Tibial artery (tissue), 4 donors: ENCODE measurements around the gene NAALADL1.

ENCODE experiments used
- DNase-seq, 2 donors: peaks; one replicate each; pipeline ENCODE4 v3.0.0-alpha.2; 2019
- H3K27ac ChIP-seq, 2 donors: fragments of 200-600 bp; sonication (generic) in 1 of 2; 1 replicate in 1 of 2; 2 replicates in 1 of 2; pipeline ENCODE4 v1.5.1; 2018 to 2019; ENCODE audit warnings: mild to moderate bottlenecking in 1 of 2
- H3K27me3 ChIP-seq, 2 donors: fragments of 200-600 bp; sonication (generic) in 1 of 2; one replicate each; pipeline versions ENCODE4 v1.5.1 to v1.6.0; 2016 to 2019
- H3K36me3 ChIP-seq, 3 donors: fragments of 200-600 bp; sonication (generic) in 2 of 3; one replicate each; pipeline ENCODE4 v1.5.1; 2016 to 2019; ENCODE audit warnings: mild to moderate bottlenecking in 2 of 3
- H3K4me1 ChIP-seq, 4 donors: fragments of 200-600 bp; sonication (generic) in 2 of 4; 1 replicate in 3 of 4; 2 replicates in 1 of 4; pipeline ENCODE4 v1.5.1; 2016 to 2019
- H3K4me3 ChIP-seq, 2 donors: fragments of 200-600 bp; sonication (generic) in 1 of 2; 1 replicate in 1 of 2; 2 replicates in 1 of 2; pipeline ENCODE4 v1.5.1; 2018 to 2019; ENCODE audit warnings: mild to moderate bottlenecking in 2 of 2
- H3K9me3 ChIP-seq, 3 donors: fragments of 200-600 bp; sonication (generic) in 1 of 3; one replicate each; pipeline ENCODE4 v1.5.1; 2016 to 2019
- CTCF ChIP-seq, 2 experiments: fragments of 200-600 bp in 1 of 2; fragments of 450-650 bp in 1 of 2; IDR thresholded peaks; one replicate each; pipeline ENCODE4 v1.5.1; 2017 to 2019; ENCODE audit warnings: antibody characterized with exemption in 2 of 2, mild to moderate bottlenecking in 1 of 2, moderate library complexity in 1 of 2
- intact Hi-C: fragments of 100-400 bp; cut with DNase I; formaldehyde crosslinking; loops from one replicate; pipeline ENCODE4 v1.15.0; 2023; ENCODE audit warnings: low total_unique reads

NAALADL1 gene

DNA sequence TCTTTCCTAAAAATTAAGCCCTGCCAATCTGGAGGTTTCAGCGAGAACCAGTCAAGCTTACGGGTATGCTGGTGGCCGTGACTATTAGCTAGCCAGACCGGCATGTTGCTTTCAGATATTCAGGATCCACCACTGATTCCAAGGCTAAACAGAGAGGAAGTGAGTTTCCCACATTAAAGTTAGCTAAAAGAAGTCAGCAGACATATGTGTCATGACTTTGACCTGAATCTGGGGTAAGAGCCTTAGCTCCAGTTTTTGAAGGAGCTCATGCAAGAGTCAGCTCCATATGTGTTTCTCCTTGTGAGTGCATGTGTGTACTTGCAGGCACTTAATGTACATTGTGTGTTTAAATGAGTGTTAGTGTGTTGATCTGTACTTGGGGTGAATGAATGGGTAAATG is 27.1 kb upstream of the NAALADL1 start:
- no peak for DNase-seq
- no peaks in the 10 kb centered on the region for H3K9me3 ChIP-seq
- intact Hi-C loops = loop anchor here (5.0 kb wide), 1 partner anchor 58 kb away; the partner anchor contains the start of gene SNX15
- no peak overlapping the region for H3K27ac ChIP-seq
- peaks cover 25 to 46% (median 35%) of the 10 kb centered on the region in 3 donors for H3K36me3 ChIP-seq
- TF ChIP-seq CTCF (IDR thresholded peaks at IDR 0.05) = no peak
- peaks cover 0 to 21% (median 17%) of the 10 kb centered on the region in 4 donors for H3K4me1 ChIP-seq
- H3K27me3 ChIP-seq = no peaks in the 10 kb centered on the region
- no peak overlapping the region for H3K4me3 ChIP-seq

GRCh38 chr11:65084598-65085375 is 26.4 kb upstream of the NAALADL1 start:
- no peak for DNase-seq
- intact Hi-C loops = loop anchor here (5.0 kb wide), 1 partner anchor 57 kb away; the partner anchor contains the start of gene SNX15
- Histone ChIP-seq H3K27me3 (no peaks in the 10 kb centered on the region), H3K9me3 (no peaks in the 10 kb centered on the region), H3K4me3 (peak overlapping the region; percentile 67 to 70), H3K36me3 (peaks cover 25 to 44% (median 35%) of the 10 kb centered on the region in 3 donors), H3K27ac (peak overlapping the region; percentile 87 to 88), H3K4me1 (peaks cover 0 to 21% (median 17%) of the 10 kb centered on the region in 4 donors)
- TF ChIP-seq CTCF (IDR thresholded peaks at IDR 0.05) = no peak

- TF ChIP-seq CTCF (IDR thresholded peaks at IDR 0.05) = peak in 1 of 2 experiments; percentile 29
- intact Hi-C loops = no loop called here
- H3K27me3 ChIP-seq = no peaks in the 10 kb centered on the region
- H3K36me3 ChIP-seq = peaks cover 25 to 36% (median 30%) of the 10 kb centered on the region in 3 donors
- peak; percentile 93 to 97 for DNase-seq
- peak within 1 kb of the TSS; percentile 67 to 70 for H3K4me3 ChIP-seq
- peak within 1 kb of the TSS; percentile 87 to 88 for H3K27ac ChIP-seq
- H3K4me1 ChIP-seq = peaks cover 0 to 21% (median 17%) of the 10 kb centered on the region in 4 donors
- H3K9me3 ChIP-seq = no peaks in the 10 kb centered on the region
These were observed 25.7 kb upstream of the NAALADL1 start, which contains the start of the genes CDCA5 and ZFPL1 for GRCh38 chr11:65083834-65084597. CDCA5 (minus strand) TSS chr11:65084040; CDS start chr11:65083978, 62 bp downstream. ZFPL1 (plus strand) TSS chr11:65084222; CDS start chr11:65084699, 477 bp downstream.

- peaks cover 0 to 21% (median 17%) of the 10 kb centered on the region in 4 donors for H3K4me1 ChIP-seq
- H3K27me3 ChIP-seq = no peaks in the 10 kb centered on the region
- H3K9me3 ChIP-seq = no peaks in the 10 kb centered on the region
- intact Hi-C loops = no loop called here
- H3K27ac ChIP-seq = peak overlapping the region; percentile 87 to 88
- TF ChIP-seq CTCF (IDR thresholded peaks at IDR 0.05) = no peak
- peak overlapping the region; percentile 67 to 70 for H3K4me3 ChIP-seq
- H3K36me3 ChIP-seq = peaks cover 18 to 29% (median 22%) of the 10 kb centered on the region in 3 donors
- DNase-seq = no peak
These were observed 24.9 kb upstream of the NAALADL1 start for GRCh38 chr11:65083134-65083833.

DNA sequence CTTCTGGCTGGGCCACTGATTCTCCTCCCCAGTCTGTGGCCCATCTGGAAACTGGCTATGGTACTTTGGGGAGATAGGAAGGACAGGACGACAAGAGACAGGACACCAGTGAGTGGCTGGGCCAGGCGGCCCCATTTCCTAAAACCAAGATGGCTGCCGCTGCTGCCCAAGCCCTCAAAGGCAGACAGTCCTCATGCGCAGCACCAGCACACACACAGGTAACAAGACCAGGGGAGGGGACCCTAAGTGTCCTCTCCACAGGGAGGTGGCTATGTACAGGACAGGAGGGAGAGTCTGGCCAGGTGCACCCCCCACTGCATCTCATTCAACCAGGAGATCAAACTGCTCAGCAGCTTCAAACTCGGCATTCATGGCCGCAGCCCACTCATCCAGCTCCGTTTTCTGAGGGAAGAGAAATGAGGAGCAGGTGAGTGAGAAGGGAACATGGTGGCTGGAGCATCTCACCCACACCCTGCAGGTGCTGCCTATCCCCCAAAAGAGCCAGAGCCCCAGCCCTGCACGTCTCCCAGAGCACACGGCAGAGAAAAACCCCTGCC is 20.5 kb upstream of the NAALADL1 start:
- DNase-seq = no peak
- Histone ChIP-seq H3K36me3 (no peaks in the 10 kb centered on the region), H3K27me3 (no peaks in the 10 kb centered on the region), H3K9me3 (no peaks in the 10 kb centered on the region), H3K27ac (no peak overlapping the region), H3K4me3 (no peak overlapping the region), H3K4me1 (peaks cover 0 to 7% (median 6%) of the 10 kb centered on the region in 4 donors)
- intact Hi-C loops = no loop called here
- no peak for TF ChIP-seq CTCF (IDR thresholded peaks at IDR 0.05)
